GM19438 (cell line): Measurements from ENCODE around the gene RBPMS2.
"Not testable (repeated sequence)": the region's sequence is repeated elsewhere in the genome, so short reads cannot be mapped to it uniquely, and the experiment has no call there.

ENCODE experiments used
- ATAC-seq: cut with Tn5 transposase; IDR thresholded peaks from one replicate; pipeline ENCODE4 v1.9.1; 2021; ENCODE audit warnings: low read depth; ENCODE audit not compliant: unreplicated experiment

The RBPMS2 gene

GRCh38 chr15:64755427-64755940 is 19.9 kb downstream of the RBPMS2 start:
- ATAC-seq, result no peak

DNA sequence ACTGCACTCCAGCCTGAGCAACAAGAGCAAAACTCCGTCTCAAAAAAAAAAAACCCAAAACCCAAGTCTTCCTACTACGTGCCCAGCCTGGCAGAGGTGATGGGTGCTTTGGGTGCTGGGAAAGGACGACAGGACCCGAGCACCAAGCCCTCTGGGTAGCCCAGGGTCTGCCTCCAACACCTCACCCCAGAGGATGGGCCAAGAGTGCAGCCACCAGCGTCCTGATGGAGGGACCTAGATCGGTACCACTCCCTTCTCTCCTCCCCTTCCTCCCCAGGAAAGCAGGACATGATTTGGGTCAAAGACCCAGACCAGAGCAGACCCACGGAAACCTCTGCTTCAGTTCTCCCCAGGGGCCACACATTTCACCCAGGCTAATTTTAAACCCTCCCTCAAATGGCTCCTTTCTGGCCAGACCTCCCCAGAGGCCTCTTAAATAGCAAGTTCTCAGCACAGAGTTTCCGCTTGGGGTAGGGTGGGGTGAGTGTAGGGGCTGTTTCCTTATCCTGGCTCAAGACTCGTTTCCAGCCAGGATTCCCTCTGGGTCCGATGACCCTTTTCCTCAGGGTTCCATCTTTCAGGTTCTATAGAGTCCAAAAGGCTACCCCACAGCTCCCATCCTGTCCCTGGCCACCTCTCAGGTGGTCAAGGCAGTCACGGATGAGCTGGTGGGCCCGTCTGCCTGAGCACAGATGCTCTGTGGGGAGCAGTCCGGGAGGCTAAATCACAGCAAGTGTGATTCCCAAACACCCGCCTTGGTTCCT is 20.5 kb downstream of the RBPMS2 start:
- ATAC-seq, result peak; percentile 59

DNA sequence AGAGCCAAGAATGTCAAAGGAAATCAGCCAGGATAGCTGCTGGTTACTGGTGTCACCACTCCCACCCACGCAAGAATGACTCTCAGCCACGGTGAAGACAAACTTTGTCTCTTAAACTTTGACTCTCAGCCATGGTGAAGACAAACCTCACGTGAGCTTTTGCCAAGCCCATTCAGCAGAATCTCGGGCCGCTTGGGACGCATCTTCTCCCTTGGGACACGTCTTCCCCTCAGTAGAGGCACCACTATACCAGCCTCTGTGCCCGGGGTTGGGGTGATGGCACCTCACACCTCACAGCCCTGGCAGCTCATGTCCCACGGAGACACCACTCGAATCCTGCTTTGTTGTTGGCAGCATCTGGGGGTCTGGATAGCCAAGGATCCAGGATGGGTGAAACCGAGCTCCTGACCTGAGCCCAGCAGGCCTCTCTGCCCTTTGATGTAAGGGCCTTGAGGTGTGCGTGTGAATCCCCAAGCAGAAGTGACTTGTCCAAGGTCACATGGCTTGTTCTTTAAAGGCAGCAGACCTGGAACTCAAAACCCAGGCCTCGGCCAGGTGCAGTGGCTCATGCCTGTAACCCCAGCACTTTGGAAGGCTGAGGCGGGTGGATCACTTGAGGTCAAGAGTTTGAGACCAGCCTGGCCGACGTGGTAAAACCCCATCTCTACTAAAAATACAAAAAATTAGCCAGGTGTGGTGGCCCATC is 21.8 kb downstream of the RBPMS2 start:
- ATAC-seq, result no peak

GRCh38 chr15:64751464-64751863 is 23.9 kb downstream of the RBPMS2 start:
- no peak for ATAC-seq

DNA sequence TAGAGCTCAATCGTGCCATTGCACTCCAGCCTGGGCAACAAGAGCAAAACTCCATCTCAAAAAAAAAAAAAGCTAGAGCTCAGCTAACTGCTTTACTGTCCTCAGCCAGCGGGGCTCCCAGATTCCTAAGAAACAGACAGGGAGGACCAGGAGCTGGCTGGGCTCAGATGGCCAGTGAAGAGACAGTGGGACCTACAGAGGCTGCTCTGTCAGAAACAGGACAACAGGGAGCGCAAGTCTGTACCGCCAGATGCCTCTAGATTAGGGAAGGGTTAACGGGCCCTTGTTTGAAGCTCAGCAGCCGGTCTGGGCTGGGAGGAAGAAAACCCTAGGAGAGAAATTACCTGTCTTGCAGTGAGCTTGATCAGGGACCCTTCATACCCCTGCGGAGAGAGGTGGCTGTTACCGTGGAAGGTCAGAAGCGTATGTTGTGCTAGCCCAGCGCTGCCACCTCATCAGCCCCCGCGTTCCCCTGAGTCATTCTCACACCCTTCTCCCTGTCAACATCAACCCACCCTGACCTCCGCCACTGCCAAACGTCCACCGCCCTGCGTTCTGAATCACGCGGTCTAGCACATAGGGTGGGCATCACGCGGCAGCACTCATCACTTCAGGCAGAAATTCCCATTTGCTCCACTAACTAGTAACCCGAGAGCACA is 25.3 kb downstream of the RBPMS2 start:
- ATAC-seq, result no peak

DNA sequence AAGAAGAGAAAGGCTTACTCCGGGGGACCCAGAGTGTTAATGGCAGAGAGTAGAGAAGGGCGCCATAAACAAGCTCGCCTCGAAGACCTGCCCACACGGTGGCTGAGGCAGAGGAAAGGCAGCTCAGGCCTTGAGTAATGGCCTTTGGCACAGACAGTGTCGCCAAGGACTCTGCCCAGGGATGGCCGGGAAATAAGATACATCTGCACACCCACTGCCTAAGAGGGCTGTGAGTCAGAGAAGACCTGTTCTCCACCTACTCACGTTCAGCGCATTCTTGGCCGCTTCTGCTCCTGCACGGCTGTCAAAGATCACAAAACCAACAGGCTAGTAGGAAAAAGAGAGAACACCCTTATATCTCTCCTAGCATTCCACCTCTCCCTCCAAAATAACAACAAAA is 26.2 kb downstream of the RBPMS2 start:
- ATAC-seq, result no peak

GRCh38 chr15:64748251-64748650 is 27.1 kb downstream of the RBPMS2 start:
- no peak for ATAC-seq

DNA sequence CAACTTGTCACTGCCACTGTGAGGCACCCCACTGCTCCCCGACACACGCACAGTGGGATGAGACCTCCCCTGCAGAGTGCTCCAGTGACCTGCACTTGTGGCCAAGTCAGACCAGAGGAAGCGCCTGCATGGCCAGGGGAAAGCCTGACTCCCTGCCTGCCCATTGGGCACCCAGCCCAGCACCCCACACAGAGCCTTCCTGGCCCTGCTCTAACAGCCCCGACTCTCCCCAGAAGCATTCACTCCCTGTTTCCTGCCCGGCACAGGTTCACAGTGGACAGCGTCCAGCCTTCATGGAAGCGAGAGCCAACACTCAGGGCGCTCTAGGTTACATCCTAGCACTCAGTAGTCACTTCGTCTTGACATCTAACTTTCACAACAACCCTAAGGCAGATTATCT is 27.8 kb downstream of the RBPMS2 start:
- no peak for ATAC-seq

GRCh38 chr15:64746921-64747320 is 28.5 kb downstream of the RBPMS2 start:
- ATAC-seq, result no peak

DNA sequence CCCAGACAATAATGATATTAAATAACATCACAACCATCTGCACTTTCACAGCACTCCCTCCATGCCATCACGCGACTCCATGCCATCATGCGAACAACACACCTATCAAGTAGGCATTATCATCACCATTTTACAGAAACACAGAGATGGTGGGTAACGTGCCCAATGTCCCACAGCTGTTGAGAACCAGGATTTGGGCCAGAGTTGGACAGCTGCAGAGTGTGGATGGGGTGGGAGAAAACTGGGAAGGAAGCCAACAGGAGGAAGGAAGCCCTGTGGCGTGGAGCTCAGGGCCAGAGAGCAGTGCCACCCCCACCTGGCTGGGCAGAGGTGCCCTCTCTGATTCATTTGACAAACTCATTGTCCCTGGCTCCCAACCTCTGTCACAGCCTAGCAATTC is 29.0 kb downstream of the RBPMS2 start:
- ATAC-seq, result no peak

DNA sequence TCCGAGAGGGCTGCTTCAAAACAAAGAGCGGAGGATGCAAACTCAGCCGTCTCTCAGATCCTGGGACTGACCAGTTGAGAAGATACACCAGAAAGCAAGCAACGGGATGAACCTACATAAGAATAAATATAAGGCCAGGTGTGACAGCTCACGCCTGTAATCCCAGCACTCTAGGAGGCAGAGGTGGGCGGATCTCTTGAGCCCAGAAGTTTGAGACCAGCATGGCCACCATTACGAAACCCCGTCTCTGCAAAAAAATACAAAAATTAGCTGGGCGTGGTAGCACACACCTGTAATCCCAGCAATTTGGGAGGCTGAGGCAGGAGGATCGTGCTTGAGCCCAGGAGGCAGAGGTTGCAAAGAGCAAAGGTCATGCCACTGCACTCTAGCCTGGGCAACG is 31.7 kb downstream of the RBPMS2 start:
- no peak for ATAC-seq

GRCh38 chr15:64742921-64743320 is 32.5 kb downstream of the RBPMS2 start:
- no peak for ATAC-seq

GRCh38 chr15:64742385-64742784 is 33.0 kb downstream of the RBPMS2 start:
- ATAC-seq, result no peak

GRCh38 chr15:64741708-64742107 is 33.7 kb downstream of the RBPMS2 start:
- ATAC-seq, result not testable (repeated sequence)

DNA sequence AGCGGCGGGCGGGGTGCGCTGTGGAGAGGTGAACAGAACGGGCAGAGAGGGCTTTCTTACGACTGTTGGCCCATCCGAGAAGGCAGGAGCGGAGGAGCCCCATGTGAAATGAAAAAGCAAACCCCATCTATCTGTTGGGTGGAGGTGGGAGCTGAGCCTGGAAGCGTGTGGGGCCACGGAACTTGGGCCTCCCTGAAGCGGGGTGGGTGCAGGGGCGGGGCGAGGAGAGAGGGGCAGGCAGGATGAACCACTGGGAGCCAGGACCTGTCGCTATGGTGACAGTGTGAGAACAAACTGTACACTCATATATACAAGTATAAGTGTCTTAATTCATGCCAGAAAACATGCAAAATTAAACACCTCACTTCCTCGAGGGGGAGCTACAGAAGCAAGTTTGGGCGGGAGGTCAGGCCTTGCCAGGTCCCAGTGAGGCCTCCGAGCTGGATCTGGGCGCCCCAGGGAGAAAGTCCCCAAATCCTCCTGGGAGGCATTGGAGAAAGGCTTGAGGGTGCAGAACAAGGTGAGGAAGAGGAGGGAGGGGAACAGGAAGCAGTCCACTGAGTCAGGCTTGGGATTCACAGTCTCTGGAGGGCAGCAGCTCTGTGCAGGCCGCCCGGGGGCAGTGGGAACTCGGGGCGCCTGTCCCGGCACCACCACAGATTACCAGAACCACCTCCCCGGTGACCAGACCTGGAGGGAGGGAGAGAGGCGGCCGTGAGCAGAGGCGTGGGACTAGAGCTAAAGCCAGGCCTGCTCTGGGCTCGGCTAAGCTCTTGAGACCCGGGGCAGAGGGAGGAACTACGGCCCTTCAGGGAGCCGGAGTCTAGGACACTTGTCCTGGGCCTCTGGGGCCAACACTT is 34.8 kb downstream of the RBPMS2 start:
- ATAC-seq, result no peak

GRCh38 chr15:64739577-64740143 is 35.7 kb downstream of the RBPMS2 start:
- ATAC-seq, result no peak

GRCh38 chr15:64739156-64739555 is 36.2 kb downstream of the RBPMS2 start:
- ATAC-seq, result no peak

- ATAC-seq, result no peak
Measured at GRCh38 chr15:64738226-64739095, 36.9 kb downstream of the RBPMS2 start.

DNA sequence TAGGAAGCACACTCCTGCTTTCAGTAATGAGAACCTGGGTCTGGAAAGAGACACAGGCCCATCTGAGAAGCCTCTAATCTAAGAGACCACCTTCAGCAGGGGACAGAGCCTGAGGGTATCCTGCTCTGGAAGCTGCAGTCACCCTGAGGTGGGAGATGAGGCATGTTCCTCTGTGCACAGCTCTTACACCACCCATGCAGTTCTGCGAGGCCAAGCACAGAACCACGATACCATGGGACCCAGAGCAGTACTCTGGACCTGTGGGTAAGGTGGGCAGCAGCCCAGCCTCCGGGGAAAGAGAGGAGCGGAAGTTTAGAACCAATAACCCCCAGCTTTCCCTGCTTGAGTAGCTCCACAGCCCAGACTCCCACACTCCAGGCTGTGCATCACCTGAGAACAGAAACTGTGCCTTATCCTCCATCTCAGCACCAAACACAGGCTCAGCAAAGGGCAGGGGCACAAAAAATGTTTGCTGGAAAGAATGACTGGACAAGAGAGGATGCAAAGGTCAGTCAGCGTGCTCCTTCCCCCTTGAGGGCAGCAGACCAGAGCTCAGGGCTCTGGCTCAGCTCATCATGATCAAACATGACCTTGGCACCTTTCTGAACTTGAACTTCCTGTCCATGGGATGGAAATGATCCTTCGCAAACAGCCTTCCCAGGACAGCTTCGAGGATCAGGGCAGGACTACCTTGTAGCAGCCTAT is 43.1 kb downstream of the RBPMS2 start:
- no peak for ATAC-seq
